Stimulated activated CD8-positive, alpha-beta memory T cell treated with anti-CD3 and anti-CD28 coated beads, Interleukin-15, amount 100 ng/mL, for 4 hours (primary cell): Measurements from ENCODE around the gene WDR70.
"Not testable (repeated sequence)": the region's sequence is repeated elsewhere in the genome, so short reads cannot be mapped to it uniquely, and the experiment has no call there.

Experiments used
- DNase-seq, 2 donors: peaks; one replicate each; pipeline ENCODE4 v3.0.0-alpha.2; 2020; ENCODE audit warnings: low read depth in 2 of 2

Gene WDR70

DNA sequence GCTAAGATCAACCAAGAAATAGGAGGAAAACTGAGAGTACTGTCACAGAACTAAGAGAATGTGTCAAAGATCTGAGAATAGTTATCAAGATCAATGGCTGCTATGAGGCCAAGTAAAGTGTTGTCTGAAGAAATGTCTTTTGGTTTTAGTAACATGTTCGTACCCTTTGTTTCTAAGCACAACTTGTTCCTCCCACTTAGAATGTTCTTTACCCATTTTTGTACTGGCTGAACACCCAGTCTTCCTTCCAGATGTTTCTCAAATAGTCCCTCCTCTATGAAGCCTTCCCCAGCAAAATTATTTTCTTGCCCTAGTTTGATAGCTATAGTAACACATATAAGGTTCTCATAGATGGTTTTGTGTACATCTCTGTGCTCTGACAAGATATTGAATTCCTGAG lies 191.5 kb downstream of the WDR70 start:
- DNase-seq = no peak

DNA sequence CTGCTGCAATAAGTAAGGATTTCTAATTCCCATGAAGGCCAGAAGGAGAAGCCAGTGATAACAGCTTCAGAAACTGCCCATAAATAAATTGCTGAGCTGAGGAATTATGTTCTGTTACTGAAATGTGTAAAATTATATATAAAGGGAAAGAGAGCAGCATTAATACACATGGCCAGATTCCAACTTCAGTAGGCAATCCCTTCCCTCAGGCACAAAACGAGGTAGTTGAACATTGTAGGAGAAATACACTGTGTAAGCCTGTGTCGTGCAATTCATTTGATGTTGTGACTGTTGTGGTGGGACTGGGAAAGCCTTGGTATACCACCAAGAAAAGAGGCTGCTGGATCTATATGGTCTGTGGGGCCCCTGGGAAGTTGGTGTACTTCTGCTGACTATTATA lies 192.9 kb downstream of the WDR70 start:
- no peak for DNase-seq

DNA sequence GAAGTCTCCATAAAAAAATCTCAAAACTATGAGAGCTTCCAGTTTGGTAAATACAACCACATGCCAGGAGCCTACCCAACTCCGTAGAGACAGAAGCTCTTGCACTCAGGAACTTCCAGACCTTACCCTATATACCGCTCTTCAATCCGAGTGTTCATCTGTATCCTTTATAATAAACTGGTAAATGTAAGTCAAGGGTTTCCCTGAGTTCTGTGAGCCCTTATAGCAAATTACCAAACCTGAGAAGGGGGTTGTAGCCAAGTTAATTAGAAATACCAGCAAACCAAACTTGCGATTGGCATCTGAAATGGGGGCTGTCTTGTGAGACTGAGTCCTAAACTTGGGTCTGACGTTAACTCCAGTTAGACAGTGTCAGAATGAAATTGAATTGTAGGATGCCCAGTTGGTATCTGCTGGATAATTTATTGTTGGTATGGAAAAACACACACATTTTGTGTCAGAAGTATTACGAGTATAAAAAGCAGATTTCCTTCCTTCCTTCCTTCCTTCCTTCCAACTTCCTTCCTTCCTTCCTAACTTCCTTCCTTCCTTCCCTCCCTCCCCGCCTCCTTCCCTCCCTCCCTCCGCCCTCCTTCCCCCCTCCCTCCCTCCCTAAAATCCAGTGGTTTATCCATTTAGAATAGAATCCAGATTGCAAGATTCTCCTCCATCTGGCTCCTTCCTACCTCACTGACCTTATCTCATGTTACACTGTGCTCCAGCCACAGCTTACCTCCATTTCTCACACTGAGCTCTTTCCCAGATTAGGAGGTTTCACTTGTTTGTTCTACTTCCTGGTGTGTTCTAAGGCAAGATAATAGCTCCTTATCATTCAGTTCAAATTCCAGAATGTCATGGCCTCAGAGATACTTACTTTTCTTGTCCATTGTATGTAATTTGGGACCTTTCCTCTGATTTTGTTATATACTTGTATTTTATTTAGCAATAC lies 196.7 kb downstream of the WDR70 start:
- no peak for DNase-seq

DNA sequence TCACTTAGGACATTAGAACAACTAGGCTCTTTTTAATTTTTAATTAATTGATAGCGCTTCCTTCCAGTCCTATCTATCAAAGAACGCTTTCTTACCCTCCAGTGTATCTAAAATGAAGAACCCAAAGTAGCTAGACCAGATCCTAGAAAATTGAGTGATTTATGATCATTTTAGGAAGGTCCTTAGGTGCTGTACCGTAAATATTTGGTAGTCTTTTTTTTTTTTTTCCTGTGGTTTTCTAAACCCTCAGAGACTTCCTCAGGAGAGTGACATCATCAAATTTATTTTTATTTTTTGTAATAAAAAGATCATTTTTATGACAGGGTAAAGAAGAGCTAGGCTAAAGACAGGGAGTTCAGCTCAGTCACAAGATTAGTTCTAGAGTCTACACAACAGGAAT lies 197.4 kb downstream of the WDR70 start:
- DNase-seq = no peak

DNA sequence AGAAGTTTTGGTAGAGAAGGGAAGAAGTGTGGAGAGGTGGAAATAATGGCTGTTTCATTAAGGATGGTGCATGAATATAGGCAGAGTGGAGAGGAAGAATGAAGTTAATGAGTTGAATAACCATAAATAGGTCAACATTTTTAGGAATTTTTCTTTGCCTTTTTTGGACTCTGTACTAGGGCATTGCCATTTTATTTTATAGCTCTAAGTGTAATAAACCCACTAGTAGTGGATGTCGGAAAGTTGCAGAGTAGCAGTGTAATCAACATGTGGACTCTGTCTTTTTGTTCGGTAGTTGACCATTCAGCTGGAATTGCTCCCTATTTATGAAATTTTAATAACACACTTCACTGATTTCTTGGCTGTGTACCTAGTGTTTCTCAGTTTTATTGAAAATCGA lies 199.1 kb downstream of the WDR70 start:
- no peak for DNase-seq

DNA sequence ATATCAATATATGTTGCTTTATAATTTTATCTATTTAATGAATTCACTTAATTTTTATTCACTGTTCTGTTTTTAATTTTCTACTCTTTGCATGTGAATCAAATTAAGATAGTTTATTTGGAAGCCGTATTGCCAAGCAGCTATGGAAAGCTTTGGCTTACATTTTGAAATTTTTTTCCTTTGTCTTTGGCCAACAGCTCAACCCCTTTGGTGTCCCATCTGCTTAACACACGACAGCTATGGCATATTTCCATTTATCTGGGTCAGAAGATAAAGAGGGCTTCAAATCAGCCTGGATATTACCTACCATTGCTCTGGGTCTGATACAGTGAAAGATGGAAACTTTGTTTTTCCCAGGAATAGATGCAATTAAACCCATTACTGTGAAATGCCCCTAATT lies 201.0 kb downstream of the WDR70 start:
- no peak for DNase-seq

DNA sequence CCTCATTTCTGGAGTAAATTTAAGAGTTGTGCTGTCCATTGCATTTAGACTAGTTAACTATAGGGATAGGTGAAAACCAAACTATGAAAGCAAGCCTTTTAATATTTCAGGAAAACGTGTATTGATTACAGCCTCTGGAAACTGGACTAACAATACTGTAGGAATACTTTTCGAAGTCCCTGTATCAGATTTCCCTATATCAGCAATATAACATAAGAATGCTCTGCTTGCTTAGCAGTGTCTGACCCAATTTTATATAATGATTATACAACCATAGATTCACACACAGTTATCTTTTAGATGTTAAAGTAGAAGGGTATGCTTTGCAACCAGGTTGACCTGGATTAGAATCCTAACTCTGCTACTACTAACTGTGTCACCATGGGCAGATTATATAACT lies 203.1 kb downstream of the WDR70 start:
- DNase-seq = no peak

DNA sequence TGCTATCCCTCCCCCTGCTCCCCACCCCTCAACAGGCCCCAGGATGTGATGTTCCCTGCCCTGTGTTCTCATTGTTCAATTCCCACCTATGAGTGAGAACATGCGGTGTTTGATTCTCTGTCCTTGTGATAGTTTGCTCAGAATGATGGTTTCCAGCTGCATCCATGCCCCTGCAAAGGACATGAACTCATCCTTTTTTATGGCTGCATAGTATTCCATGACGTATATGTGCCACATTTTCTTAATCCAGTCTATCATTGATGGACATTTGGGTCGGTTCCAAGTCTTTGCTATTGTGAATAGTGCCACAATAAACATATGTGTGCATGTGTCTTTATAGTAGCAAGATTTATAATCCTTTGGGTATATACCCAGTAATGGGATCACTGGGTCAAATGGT lies 214.2 kb downstream of the WDR70 start:
- DNase-seq = not testable (repeated sequence)

DNA sequence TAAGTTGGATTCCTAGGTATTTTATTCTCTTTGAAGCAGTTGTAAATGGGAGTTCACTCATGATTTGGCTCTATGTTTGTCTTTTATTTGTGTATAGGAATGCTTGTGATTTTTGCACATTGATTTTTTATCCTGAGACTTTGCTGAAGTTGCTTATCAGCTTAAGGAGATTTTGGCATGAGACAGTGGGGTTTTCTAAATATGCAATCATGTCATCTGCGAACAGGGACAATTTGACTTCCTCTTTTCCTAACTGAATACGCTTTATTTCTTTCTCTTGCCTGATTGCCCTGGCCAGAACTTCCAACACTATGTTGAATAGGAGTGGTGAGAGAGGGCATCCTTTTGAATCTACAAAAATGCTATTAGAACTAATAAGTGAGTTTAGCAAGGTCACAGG lies 215.7 kb downstream of the WDR70 start:
- not testable (repeated sequence) for DNase-seq

DNA sequence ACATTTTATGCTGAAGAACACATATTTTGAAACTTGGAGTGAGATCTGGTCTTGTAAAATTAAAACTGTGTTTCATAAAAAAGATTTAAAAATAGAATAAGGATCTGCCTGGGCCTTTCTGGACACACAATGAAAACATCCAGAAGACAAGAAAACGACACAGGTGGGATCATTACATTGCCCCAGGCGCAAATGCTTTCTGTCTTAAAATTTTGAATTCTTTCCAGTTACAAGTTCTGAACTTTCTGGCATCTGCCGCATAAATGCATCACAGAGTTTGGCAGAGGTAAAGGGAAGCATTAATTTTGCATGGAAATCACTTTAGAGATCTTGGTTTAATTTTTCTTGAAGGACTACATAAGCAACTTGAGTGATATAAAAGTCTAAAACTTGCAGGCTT lies 219.6 kb downstream of the WDR70 start:
- DNase-seq = no peak

DNA sequence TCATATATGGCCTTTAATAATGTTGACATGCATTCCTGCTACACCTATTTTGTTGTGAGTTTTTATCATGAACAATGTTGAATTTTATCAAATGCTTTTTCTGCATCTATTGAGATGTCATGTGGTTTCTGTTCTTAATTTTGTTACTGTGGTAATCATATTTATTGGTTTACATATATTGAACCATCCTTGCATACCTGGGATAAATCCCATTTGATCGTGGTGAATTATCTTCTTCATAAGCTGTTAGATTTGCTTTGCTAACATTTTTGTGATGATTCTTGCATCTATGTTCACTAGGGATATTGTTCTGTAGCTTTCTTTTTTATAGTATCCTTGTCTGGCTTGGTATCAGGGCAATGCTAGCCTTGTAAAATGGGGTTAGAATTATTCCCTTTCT lies 222.0 kb downstream of the WDR70 start:
- no peak for DNase-seq

DNA sequence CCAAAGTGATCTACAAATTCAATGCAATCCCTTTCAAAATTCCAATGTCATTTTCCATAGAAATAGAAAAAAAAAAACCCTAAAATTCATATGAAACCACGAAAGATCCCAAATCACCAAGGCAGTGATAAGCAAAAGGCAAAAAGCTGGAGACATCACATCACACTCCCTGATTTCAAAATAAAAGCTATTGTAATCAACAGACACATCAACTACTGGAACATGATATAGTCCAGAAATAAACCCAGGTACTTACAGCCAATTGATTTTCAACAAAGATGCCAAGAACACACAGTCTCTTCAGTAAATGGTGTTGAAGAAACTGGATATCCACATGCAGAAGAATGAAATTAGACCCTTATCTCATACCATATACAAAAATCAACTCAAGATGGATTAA lies 224.0 kb downstream of the WDR70 start:
- no peak for DNase-seq

DNA sequence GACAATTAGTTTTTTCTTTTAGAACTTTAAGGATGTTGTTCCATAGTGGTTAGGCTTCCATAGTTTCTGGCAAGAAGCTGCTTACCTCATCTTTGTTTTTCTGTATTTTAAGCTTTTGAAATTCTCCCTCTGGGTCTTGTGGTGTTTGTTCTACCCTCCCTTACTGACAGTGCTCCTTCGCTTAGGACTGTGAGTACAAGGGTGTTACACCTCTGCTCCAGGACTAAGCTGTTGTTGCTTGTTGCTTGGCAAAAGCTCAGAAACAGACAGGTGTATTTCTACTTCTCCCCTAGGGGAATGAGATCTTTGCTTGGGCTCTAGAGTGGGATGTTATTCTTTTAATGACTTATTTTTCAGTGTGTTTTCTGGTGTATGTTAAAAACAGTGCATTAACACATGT lies 225.2 kb downstream of the WDR70 start:
- DNase-seq = no peak

DNA sequence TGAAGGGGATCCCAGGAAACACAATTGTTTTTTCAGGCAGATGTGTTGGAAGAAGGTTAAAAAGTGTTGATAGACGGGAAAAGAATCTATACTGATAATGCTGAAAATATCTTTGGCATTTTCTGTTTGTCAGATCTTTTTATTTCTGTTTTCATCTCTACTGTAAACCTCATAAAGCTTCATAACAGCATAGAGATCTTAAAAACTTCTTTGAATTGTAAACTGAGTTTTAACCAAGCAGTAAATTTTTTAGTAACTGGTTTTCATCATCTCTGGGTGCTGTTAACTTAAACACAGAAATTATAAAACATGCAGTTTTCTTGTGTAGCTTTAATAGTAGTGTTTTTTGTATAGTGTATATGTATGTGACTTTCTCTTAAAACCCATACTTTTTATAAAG lies 227.0 kb downstream of the WDR70 start:
- DNase-seq = no peak

DNA sequence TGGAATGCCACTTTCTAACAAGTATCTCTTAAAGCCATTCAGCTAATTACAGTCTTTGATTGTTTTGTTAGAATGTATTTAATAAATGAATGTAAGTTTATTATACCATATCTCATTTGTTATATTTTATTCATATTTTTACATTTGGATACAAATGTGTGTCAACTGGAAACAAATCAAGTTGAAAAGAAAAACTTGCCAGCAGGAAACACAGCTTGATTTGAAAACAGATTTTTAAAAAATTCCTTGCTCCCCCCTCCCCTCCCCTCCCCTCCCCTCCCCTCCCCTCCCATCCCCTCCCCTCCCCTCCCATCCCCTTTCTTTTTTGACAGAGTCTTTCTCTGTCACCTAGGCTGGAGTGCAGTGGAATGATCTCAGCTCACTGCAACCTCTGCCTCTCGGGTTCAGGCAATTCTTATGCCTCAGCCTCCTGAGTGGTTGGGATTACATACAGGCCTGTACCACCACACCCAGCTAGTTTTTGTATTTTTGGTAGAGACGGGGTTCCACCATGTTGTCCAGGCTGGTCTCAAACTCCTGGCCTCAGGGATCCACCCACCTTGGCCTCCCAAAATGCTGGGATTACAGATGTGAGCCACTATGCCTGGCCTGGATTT lies 227.6 kb downstream of the WDR70 start:
- DNase-seq = no peak

DNA sequence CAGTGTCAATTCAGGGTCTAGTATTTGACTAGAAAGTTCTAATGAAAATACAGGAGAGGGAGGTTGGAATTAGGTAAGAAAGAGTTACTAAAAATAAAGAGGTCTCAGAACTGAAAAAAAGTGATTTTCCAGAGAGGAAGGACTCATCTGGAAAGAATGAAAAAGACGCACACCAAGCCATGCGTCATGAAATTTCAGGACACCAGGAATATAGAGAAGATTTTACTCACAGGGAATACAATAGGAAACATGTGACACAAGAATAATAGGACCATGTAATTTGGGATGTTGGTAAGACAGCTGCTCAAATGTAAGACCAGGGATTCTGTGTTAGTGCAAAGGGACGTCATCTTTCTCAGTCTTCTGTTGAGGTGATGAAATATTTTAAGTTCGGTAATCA lies 236.1 kb downstream of the WDR70 start:
- DNase-seq = no peak

DNA sequence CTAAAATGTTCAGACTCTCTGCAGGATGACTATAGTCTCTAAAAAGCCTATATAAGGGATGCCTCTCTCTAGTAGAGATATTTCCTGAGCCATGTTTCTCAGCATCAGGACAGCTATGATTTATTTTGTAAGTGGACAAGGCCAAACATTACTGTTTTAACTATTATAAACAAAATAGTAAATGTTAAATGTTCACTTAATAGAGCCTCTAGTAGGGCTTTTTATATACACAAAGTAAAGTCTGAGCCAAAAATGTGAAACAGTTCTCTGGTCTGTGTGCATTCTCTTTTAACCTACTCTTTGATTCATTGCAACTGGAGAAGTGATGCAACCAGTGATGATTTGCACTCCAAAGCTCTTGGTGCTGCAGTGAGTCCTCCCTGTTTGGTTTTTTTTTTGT lies 240.2 kb downstream of the WDR70 start:
- no peak for DNase-seq

DNA sequence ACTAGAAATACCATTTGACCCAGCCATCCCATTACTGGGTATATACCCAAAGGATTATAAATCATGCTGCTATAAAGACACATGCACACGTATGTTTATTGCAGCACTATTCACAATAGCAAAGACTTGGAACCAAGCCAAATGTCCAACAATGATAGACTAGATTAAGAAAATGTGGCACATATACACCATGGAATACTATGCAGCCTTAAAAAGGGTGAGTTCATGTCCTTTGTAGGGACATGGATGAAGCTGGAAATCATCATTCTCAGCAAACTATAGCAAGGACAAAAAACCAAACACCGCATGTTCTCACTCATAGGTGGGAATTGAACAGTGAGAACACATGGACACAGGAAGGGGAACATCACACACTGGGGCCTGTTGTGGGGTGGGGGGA lies 243.2 kb downstream of the WDR70 start:
- not testable (repeated sequence) for DNase-seq

DNA sequence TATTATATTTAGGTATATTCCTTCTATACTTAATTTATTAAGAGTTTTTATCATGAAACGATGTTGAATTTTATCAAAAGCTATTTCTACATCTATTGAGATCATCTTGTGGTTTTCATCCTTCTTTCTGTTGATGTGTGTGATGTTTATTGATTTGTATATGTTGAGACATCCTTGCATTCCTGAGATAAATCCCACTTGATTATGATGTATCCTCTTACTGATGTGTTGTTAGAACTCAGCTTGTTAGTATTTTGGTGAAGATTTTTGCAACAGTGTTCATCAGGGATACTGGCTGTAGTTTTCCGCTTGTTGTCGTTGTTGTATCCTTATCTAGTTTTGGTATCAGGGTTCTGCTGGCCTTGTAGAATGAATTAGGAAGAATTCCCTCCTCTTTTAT lies 247.1 kb downstream of the WDR70 start:
- no peak for DNase-seq

DNA sequence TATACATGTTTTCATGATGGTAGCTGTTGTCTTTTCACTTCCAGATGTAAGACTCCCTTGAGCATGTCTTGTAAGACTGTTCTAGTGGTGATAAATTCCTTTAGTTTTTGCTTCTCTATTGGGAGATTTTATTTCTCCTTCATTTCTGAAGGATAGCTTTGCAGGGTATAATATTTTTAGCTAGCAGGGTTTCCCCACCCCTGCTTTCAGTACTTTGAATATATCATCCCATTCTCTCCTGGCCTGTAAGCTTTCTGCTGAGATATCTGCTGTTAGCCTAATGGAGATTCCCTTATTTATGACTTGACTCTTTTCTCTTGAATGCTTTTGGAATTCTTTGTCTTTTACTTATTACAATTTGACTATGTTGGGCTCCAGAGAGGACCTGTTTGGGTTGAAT lies 249.8 kb downstream of the WDR70 start:
- no peak for DNase-seq

DNA sequence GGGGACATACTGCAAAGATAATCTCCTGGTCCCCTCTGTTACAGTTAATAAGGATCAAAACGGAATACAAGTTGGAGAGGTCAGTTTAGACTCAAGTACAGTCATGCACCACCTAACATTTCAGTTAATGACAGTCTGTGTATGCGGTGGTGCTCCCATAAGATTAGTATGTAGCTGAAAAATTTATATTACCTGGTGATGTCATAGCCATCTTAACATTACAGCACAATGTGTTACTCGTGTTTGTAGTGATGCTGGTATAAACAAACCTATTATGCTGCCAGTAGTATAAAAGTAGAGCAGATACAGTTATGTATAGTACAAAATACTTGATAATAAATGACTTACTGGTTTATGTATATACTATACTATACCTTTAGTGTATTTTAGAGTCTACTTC lies 252.8 kb downstream of the WDR70 start:
- DNase-seq = no peak

DNA sequence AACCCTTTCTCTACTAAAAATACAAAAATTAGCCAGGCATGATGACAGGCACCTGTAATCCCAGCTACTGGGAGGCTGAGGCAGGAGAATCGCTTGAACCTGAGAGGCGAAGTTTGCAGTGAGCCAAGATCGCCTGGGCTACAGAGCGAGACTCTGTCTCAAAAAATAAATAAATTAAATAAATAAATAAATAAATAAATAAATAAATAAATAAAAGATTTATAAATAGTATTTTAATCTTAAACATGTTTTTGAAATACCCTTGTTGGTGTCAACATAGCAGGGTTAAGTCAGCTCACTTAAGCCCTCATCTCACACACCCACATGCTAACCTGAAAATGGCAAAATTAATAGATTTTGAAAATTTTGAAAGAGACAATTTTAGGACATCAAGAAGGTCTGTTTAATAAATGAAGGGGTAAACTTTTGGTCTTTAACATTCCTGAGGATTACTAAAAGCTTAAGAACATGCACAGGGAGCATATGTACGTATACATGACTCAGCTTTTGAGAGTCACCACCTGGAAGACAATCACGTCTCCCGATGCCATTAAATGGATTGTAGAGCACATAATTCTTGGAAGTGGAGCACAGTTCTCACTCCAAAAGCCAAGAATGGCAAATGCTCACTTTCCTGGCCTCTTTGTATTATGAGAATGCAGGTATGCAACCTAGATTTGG lies 258.2 kb downstream of the WDR70 start:
- no peak for DNase-seq

DNA sequence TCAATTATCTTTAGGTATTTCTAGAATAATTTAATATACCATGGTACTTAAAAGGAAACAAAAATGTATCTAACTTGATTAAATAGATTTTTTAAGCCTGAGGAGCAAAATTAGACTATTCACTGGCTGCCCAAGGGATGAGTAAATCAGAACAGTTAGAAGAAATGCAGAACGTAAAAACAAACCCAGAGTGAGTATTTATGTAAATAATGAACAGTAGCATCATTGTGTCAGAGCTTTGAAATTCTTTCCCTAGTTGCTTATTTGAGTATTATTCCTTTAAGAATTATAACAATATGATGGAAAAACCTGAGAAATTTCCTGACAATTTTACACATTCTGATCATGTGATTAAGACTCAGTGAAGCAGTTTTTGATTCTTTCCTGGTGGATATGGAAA lies 259.8 kb downstream of the WDR70 start:
- no peak for DNase-seq
